Measurements from ENCODE around the gene HTR2C. TPM values are rescaled to one million over a fixed set of nuclear protein-coding genes. Genes with fewer than 3 reads are reported as not detected.

HTR2C gene
- total RNA-seq, 3 donors from 2014 or later, result not detected

DNA sequence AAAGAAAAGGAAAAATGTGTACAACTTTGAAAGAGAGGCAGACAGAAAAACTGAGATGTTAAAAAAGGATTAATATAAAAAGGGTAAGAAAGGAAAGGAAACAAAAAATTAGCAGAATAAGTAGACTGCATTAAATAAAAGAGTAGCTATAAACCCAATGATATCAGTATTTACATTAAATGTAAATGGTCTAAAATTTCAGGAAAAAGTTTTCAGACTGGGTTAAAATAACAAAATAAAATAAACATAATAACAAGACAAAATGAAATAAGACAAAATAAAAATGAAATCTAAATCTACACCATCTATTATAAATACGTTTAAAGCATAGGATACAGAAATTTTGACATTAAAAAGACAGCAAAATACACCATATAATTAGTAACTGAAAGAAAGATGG lies 199.0 kb downstream of the HTR2C start:
- no peak for DNase-seq (ENCODE audit: low spot score in 2 of 2)
- Histone ChIP-seq H3K27me3 (peaks cover 0 to 8% of the 10 kb centered on the region in 2 donors), H3K4me3 (no peak overlapping the region), H3K36me3 (no peaks in the 10 kb centered on the region), H3K4me1 (no peaks in the 10 kb centered on the region), H3K9me3 (peaks cover 0 to 6% of the 10 kb centered on the region in 2 donors), H3K27ac (no peak overlapping the region)
- intact Hi-C loops (cut with DNase I; ENCODE audit: low total_unique reads), result no loop called here
- TF ChIP-seq, protein P1, sequence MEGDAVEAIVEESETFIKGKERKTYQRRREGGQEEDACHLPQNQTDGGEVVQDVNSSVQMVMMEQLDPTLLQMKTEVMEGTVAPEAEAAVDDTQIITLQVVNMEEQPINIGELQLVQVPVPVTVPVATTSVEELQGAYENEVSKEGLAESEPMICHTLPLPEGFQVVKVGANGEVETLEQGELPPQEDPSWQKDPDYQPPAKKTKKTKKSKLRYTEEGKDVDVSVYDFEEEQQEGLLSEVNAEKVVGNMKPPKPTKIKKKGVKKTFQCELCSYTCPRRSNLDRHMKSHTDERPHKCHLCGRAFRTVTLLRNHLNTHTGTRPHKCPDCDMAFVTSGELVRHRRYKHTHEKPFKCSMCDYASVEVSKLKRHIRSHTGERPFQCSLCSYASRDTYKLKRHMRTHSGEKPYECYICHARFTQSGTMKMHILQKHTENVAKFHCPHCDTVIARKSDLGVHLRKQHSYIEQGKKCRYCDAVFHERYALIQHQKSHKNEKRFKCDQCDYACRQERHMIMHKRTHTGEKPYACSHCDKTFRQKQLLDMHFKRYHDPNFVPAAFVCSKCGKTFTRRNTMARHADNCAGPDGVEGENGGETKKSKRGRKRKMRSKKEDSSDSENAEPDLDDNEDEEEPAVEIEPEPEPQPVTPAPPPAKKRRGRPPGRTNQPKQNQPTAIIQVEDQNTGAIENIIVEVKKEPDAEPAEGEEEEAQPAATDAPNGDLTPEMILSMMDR (IDR thresholded peaks at IDR 0.05), result no peak
- TF ChIP-seq POLR2A (IDR thresholded peaks at IDR 0.05) (no peak), POLR2AphosphoS5 (IDR thresholded peaks at IDR 0.05) (no peak)

DNA sequence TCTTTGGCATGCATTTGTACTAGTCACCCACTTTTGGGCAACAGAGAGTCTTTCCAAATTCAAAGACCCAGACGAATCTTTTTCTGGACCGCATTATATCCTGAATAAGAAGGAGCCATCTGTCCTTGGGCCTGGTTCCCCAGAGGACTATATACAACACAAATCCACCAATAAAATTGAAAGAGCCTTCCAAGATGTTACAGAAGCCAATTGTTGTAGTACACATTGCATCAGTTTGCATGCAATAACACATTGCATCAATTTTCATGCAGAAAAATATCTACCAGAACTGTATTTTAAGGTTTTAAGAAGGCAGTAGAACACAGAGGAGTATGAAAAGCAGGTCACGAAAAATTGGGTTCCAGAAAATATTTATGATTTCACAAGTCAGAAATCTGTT lies 203.2 kb downstream of the HTR2C start:
- no peak overlapping the region for H3K4me3 ChIP-seq
- intact Hi-C loops (cut with DNase I; ENCODE audit: low total_unique reads), result no loop called here
- H3K27ac ChIP-seq, result no peak overlapping the region
- H3K9me3 ChIP-seq, result peaks cover 0 to 6% of the 10 kb centered on the region in 2 donors
- H3K27me3 ChIP-seq, result no peaks in the 10 kb centered on the region
- H3K36me3 ChIP-seq, result no peaks in the 10 kb centered on the region
- TF ChIP-seq, protein P1 (IDR thresholded peaks at IDR 0.05), result no peak
- TF ChIP-seq POLR2AphosphoS5 (IDR thresholded peaks at IDR 0.05), result no peak
- no peaks in the 10 kb centered on the region for H3K4me1 ChIP-seq
- no peak for DNase-seq (ENCODE audit: low spot score in 2 of 2)

DNA sequence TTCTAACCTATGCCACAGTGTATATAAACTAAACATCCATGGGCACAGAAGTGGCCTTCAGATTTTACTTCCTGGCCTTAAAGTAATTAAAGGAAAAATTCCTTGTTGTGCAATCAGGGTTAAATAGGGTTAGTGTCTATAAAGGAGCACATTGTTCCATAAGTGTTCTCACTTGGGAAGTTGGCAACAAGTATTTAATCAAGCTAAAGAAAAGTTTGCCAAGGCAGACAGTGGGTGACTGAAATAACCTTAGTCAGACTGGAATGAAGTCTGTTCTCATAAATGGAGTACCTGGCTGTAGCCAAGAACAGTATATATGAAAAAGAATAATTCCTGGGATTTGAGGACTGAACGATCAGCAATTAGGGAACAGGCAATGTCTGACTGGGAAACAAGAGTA lies 213.6 kb downstream of the HTR2C start:
- H3K27me3 ChIP-seq, result peaks cover 0 to 6% of the 10 kb centered on the region in 2 donors
- intact Hi-C loops (cut with DNase I; ENCODE audit: low total_unique reads), result no loop called here

DNA sequence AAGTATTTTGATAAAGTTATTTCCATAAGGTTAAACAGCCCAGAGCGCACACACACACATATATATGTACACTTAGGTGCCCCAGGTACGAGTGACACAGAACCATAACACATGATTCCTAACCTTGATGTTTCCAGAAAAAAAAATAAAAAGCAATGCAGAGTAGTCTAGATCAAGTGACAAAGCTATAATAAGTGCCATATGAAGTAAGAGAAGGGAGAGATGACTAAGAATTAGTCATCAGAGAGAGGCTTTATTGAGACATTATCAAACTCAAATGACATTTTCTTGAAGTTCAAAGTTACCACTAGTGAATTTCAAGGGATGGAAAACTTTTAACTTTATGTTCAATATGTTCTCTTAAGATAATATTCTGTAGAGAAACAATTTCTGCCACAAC lies 215.0 kb downstream of the HTR2C start:
- H3K36me3 ChIP-seq, result no peaks in the 10 kb centered on the region
- no peak overlapping the region for H3K4me3 ChIP-seq

More for the DNA sequence above, 213.6 kb downstream of the HTR2C start:
- peak overlapping the region in 1 of 2 donors; percentile 29 for H3K27ac ChIP-seq
- TF ChIP-seq POLR2A (IDR thresholded peaks at IDR 0.05) (no peak), POLR2AphosphoS5 (IDR thresholded peaks at IDR 0.05) (no peak)
- TF ChIP-seq, protein P1 (IDR thresholded peaks at IDR 0.05), result no peak
- peak in 1 of 2 donors; percentile 18 for DNase-seq (ENCODE audit: low spot score in 2 of 2)
- H3K36me3 ChIP-seq, result no peaks in the 10 kb centered on the region
- no peaks in the 10 kb centered on the region for H3K4me1 ChIP-seq
- H3K4me3 ChIP-seq, result no peak overlapping the region
- peaks cover 0 to 5% of the 10 kb centered on the region in 2 donors for H3K9me3 ChIP-seq

DNA sequence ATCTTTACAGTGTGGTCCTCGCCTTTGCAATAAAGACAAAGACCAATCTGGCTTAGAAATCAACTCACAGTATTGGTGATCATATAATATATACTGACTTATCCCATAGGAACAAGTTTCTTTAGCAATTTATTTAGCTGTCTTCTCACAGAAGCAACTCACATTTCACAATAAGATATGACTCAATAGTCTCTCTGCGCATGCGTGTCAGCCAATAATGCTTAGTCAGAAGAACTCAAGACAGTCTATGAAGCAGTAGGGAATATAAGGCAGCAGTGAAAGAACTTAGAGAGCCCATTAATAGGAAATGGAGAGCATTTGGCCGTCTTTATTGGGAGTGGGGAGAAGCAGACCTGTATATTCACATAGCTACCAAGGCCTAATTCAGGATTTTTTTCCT lies 216.8 kb downstream of the HTR2C start:
- Histone ChIP-seq H3K27ac (no peak overlapping the region), H3K4me3 (no peak overlapping the region), H3K9me3 (peaks cover 0 to 1% of the 10 kb centered on the region in 2 donors), H3K4me1 (no peaks in the 10 kb centered on the region), H3K36me3 (no peaks in the 10 kb centered on the region), H3K27me3 (peaks cover 0 to 3% of the 10 kb centered on the region in 2 donors)
- no peak for DNase-seq (ENCODE audit: low spot score in 2 of 2)
- TF ChIP-seq POLR2AphosphoS5 (IDR thresholded peaks at IDR 0.05), result no peak
- TF ChIP-seq POLR2A (IDR thresholded peaks at IDR 0.05), result no peak
- TF ChIP-seq, protein P1 (IDR thresholded peaks at IDR 0.05), result no peak
- intact Hi-C loops (cut with DNase I; ENCODE audit: low total_unique reads), result no loop called here

More for the DNA sequence above, 215.0 kb downstream of the HTR2C start:
- Histone ChIP-seq H3K27ac (no peak overlapping the region), H3K27me3 (peaks cover 0 to 6% of the 10 kb centered on the region in 2 donors), H3K4me1 (no peaks in the 10 kb centered on the region), H3K9me3 (peaks cover 0 to 5% of the 10 kb centered on the region in 2 donors)
- intact Hi-C loops (cut with DNase I; ENCODE audit: low total_unique reads), result no loop called here
- DNase-seq (ENCODE audit: low spot score in 2 of 2), result no peak
- TF ChIP-seq, protein P1 (IDR thresholded peaks at IDR 0.05), result no peak
- no peak for TF ChIP-seq POLR2AphosphoS5 (IDR thresholded peaks at IDR 0.05)
- TF ChIP-seq POLR2A (IDR thresholded peaks at IDR 0.05), result no peak
